IgD-negative memory B cell (primary cell): ENCODE results near the gene PPP1R7. TPM values are rescaled to one million over a fixed set of nuclear protein-coding genes. Genes with fewer than 3 reads are reported as not detected.

Source experiments
- H3K27ac Mint-ChIP-seq, 3 donors: one replicate each; pipeline ENCODE4 v1.8.0; 2020 to 2022; ENCODE audit warnings: mild to moderate bottlenecking in 3 of 3, mixed read lengths in 3 of 3, moderate library complexity in 1 of 3
- H3K27me3 Mint-ChIP-seq: one replicate; pipeline ENCODE4 v1.8.0; 2021; ENCODE audit warnings: mixed read lengths
- H3K36me3 Mint-ChIP-seq: one replicate; pipeline ENCODE4 v1.8.0; 2020; ENCODE audit warnings: mild to moderate bottlenecking, mixed read lengths
- H3K4me1 Mint-ChIP-seq, 3 donors: one replicate each; pipeline ENCODE4 v1.8.0; 2020 to 2022; ENCODE audit warnings: mixed read lengths in 3 of 3, mild to moderate bottlenecking in 1 of 3
- H3K4me3 Mint-ChIP-seq, 4 donors: one replicate each; pipeline ENCODE4 v1.8.0; 2020 to 2022; ENCODE audit warnings: mild to moderate bottlenecking in 4 of 4, mixed read lengths in 4 of 4, moderate library complexity in 3 of 4
- H3K9me3 Mint-ChIP-seq, 3 donors: one replicate each; pipeline ENCODE4 v1.8.0; 2020 to 2021; ENCODE audit warnings: mixed read lengths in 3 of 3, mild to moderate bottlenecking in 1 of 3
- polyA plus RNA-seq: library from polyadenylated mRNA; unstranded; fragments of 300-500 nt; fragmentation: Illumina TruSeq; gene quantifications from one replicate; pipeline ENCODE4 v1.2.3, GENCODE V29; 2021

PPP1R7 gene
- polyA plus RNA-seq, 1 donor from 2014 or later, result 94.7 TPM

DNA sequence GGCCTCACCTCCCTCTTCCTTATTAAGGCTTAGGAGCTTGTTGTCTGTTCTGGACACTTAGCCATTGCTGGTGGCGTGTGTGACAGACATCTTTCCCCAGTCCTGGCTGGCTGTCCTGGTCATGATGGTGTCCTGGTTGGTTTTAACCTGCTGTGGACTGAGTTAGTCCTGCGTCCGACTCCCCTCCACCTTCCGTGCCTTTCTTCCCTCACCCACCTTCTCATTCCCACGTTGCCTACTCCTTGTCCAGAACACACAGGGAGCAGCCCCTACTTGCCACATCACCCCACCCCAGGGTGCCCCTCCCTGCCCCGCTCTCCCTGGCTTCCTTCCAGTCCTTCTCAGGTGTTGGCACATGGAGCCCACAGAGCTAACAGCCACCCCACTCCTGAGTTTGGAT is 47.7 kb downstream of the PPP1R7 start:
- H3K9me3 Mint-ChIP-seq, result no peaks in the 10 kb centered on the region
- no peak overlapping the region for H3K27ac Mint-ChIP-seq
- no peaks in the 10 kb centered on the region for H3K36me3 Mint-ChIP-seq
- no peaks in the 10 kb centered on the region for H3K27me3 Mint-ChIP-seq
- H3K4me1 Mint-ChIP-seq, result no peaks in the 10 kb centered on the region
- H3K4me3 Mint-ChIP-seq, result no peak overlapping the region

DNA sequence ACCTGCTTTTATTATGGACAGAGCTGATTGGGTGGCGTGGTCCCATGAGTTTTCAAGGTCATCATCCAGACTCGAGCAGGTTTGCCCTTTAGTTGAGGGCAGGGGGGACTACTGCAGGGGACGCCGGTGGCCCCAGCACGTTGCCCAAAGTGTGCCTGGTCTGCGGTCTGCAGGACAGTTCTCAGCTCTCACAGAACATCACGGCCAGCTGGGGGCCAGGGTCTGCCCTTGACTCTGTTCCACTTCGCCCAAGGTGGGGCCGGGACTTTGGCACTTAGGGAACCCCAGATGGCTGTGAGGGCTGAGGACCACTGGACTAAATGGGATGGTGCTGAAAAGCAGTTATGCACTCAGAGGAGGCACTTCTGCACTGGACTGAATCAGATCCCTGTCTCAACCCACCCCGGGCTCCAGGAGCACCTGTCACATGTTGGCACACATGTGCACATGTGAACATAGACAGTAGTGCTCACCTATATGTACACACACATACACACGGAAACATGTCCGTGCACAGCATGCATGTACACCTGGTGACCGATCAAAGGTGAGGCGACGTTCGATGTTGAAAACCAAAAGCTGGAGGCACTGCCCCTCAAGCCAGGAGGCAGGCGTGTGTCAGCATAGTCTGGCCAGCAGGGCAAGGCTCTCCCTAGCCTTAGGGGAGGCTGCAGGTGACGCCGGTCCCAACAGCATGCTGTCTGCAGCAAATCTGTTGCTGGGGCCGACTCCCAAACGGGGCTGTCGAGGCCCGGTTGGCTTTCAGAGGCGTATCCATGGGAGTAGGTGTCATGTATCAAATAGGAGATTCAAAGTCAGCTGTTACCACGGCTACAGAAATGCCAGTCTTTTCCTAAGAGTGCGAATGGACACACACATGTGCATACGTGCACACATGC is 48.4 kb downstream of the PPP1R7 start:
- no peak overlapping the region for H3K4me3 Mint-ChIP-seq
- no peaks in the 10 kb centered on the region for H3K4me1 Mint-ChIP-seq
- H3K27me3 Mint-ChIP-seq, result no peaks in the 10 kb centered on the region
- no peak overlapping the region for H3K27ac Mint-ChIP-seq
- H3K9me3 Mint-ChIP-seq, result no peaks in the 10 kb centered on the region
- H3K36me3 Mint-ChIP-seq, result no peaks in the 10 kb centered on the region

DNA sequence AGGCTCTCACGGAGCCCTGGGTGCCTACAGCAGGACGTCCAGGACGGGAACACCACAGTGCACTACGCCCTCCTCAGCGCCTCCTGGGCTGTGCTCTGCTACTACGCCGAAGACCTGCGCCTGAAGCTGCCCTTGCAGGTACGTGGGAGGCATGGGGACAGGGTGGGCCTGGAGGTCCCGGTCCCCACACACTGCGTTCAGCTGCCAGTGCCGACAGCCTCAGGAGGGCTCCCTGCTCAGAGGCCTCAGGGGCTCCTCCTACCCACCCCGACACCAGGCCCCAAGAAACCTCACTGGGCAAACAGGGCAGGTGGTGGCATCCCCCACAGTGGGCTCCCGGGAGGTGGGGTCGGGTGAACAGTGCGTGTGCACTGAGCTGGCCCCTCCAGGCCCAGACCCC is 49.0 kb downstream of the PPP1R7 start:
- Mint-ChIP-seq H3K27ac (no peak overlapping the region), H3K36me3 (no peaks in the 10 kb centered on the region), H3K4me1 (no peaks in the 10 kb centered on the region), H3K4me3 (no peak overlapping the region), H3K9me3 (no peaks in the 10 kb centered on the region), H3K27me3 (no peaks in the 10 kb centered on the region)

DNA sequence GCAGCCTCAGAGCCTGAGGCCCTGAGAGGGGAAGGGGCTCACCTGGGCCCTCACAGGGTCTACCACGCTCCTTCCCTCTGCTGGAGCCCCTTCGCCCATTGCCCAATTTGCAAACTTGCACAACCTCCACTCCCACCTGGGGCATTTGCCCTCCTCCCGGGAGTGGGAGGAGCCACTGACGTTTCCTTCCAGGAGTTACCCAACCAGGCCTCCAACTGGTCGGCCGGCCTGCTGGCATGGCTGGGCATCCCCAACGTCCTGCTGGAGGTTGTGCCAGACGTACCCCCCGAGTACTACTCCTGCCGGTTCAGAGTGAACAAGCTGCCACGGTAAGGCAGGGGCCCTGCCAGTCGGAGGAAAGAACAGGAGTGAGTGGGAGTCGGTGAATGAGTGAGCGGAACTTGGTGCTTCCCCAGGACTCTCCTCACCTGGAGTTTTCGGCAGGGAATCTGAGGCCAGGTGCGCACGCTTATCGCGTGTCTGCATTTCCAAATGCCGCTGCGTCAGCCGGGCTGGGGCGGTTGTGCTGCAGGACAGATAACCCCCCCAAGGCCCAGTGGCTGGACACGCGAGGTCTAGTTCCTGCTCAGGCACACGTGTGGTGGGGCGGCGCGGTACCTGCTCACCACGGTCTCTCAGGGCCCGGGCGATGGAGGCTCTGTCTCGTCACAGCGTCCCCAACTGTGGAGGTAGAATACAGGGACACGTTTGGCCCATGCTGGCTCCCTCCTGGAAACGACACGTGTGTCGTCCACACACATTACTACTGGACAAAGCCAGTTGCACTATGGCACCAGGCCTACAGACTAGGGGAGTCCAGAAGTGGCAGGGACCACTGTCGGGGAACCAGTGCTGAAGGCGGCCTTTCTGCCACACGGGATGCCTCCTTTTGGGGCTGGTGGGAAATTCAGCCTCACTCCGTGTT is 49.9 kb downstream of the PPP1R7 start:
- Mint-ChIP-seq H3K4me1 (no peaks in the 10 kb centered on the region), H3K4me3 (no peak overlapping the region), H3K27me3 (no peaks in the 10 kb centered on the region), H3K36me3 (no peaks in the 10 kb centered on the region), H3K9me3 (no peaks in the 10 kb centered on the region), H3K27ac (no peak overlapping the region)

DNA sequence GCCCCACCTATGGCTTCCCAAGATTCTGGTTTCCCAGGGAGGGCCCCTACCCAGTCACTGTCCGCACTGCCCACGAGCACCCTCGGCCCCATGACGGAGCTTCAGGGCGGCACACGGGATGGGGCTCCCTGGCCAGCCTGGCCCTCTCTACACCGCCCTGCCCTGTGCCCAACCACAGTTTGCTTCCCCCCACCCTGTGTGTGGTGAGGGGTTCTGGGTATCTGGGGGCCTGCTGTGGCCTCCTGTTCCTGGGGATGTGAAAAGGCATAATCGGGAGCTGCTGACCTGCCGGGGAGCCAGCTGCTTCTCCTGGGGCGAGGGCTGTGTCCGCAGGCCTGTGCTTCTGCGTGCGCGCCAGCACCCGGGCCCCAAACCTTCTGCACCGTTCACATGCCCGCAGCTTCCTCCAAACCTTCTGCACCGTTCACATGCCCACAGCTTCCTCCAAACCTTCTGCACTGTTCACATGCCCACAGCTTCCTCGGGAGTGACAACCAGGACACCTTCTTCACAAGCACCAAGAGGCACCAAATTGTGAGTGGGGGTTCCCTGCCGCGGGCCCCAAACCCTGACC is 50.6 kb downstream of the PPP1R7 start:
- no peaks in the 10 kb centered on the region for H3K27me3 Mint-ChIP-seq
- no peaks in the 10 kb centered on the region for H3K36me3 Mint-ChIP-seq
- H3K4me3 Mint-ChIP-seq, result no peak overlapping the region
- H3K27ac Mint-ChIP-seq, result no peak overlapping the region
- H3K4me1 Mint-ChIP-seq, result no peaks in the 10 kb centered on the region
- H3K9me3 Mint-ChIP-seq, result no peaks in the 10 kb centered on the region

DNA sequence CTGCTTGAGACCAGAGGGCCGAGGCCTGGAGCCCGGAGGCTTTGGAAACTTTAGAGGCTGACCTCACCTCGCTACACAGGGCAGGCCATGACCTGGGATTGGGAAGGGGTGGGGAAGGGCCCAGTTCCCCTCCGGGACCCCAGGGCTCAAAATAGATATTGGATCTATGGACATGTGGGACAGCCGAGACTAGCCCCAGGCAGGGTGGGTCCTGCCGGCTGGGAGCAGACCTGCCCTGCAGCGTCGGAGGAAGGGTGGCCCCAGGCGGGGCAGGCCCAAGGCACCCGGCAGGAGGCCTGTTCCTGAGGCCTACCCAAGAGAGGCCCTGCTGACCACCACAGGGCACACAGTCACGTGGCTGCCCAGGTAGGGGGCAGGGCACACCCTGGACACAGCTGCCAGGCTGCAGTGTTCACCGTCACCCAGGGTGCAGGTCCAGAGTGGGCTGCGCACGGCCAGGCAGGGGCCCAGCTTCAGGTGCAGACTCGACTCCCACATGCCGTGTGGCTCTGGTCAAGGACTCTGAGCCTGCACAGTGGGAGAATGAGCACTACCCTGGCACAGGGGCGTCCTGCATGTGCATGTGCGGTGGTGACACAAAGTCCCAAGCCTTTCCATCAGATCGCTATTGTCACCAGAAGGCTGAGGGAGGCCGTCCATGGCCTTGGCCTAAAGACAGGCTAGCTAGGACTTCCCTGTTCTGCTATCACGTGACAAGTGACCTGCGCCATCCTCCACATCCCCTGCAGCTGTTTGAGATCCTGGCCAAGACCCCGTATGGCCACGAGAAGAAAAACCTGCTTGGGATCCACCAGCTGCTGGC is 51.4 kb downstream of the PPP1R7 start:
- H3K4me1 Mint-ChIP-seq, result no peaks in the 10 kb centered on the region
- no peaks in the 10 kb centered on the region for H3K9me3 Mint-ChIP-seq
- H3K27me3 Mint-ChIP-seq, result no peaks in the 10 kb centered on the region
- H3K36me3 Mint-ChIP-seq, result no peaks in the 10 kb centered on the region
- no peak overlapping the region for H3K27ac Mint-ChIP-seq
- H3K4me3 Mint-ChIP-seq, result no peak overlapping the region

DNA sequence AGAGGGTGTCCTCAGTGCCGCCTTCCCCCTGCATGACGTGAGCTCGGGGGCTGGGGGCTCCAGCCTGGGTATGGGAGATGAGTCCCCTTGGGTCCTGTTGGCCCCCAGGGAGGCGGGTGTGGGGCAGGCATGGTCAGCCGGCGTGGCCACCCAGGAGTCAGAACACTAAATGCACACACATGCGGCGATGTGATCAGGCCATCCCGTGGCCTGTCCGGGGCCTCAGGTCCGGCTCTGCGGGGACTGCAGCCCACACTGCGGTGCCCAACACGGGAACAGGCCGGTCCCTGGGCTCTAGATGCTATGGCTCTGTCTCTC is 52.0 kb downstream of the PPP1R7 start:
- Mint-ChIP-seq H3K4me1 (no peaks in the 10 kb centered on the region), H3K9me3 (no peaks in the 10 kb centered on the region), H3K27me3 (no peaks in the 10 kb centered on the region), H3K27ac (no peak overlapping the region), H3K36me3 (no peaks in the 10 kb centered on the region), H3K4me3 (no peak overlapping the region)

DNA sequence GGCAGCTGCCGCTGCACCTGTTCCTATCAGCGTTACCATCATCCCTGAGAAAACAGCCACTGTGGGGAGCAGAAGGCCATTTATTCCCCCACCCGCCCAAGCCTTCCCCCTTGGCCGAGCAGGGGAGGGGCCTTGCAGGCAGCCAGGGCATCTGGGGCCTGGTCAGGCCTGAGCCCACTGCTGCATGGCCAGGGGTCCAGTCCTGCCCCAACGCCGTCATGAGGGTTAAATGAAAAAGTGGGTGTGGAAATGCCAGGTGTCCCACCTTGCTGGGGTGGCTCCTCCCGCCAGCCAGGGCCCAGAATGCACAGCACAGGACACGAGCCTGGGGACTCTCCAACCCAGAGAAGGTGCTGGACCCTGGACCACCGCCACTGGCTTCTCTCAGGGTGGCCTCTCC is 52.4 kb downstream of the PPP1R7 start:
- Mint-ChIP-seq H3K4me1 (no peaks in the 10 kb centered on the region), H3K4me3 (no peak overlapping the region), H3K27ac (no peak overlapping the region)

DNA sequence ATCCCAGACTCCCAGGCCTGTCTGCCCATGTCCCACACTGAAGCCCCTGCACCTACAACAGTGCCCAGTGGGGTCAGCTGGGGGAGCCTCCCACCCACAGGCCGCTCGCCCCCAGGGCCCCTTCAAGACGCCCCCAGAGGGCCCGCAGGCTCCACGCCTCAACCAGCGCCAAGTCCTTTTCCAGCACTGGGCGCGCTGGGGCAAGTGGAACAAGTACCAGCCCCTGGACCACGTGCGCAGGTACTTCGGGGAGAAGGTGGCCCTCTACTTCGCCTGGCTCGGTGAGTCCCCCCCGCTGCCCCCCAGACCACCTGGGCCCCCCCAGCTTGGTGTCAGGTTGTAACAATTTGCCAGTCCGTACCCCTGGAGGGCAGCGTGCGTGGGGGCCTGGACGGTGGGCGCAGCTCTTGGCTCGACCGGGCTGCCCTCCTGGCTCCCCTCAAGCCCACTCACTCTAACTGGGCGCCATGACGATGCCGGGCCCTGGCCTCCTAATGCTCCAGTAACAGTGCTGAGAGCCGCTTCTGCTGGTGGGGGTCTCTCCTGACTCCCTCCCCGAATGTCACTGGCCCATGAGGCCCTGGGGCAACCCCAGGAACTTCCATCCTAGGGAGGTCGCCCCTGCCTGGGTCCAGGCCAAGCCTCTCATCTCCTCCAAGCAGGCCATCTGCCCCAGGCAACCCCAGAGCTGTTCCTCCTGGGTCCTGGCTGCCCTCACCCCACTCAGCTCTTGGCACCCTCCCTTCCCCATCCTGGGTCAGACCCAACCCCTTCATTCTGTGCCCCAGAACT is 53.1 kb downstream of the PPP1R7 start:
- no peaks in the 10 kb centered on the region for H3K4me1 Mint-ChIP-seq
- no peak overlapping the region for H3K27ac Mint-ChIP-seq
- H3K27me3 Mint-ChIP-seq, result no peaks in the 10 kb centered on the region
- no peaks in the 10 kb centered on the region for H3K36me3 Mint-ChIP-seq
- no peaks in the 10 kb centered on the region for H3K9me3 Mint-ChIP-seq
- no peak overlapping the region for H3K4me3 Mint-ChIP-seq

More for the DNA sequence above, 52.4 kb downstream of the PPP1R7 start:
- Mint-ChIP-seq H3K36me3 (no peaks in the 10 kb centered on the region), H3K27me3 (no peaks in the 10 kb centered on the region), H3K9me3 (no peaks in the 10 kb centered on the region)

DNA sequence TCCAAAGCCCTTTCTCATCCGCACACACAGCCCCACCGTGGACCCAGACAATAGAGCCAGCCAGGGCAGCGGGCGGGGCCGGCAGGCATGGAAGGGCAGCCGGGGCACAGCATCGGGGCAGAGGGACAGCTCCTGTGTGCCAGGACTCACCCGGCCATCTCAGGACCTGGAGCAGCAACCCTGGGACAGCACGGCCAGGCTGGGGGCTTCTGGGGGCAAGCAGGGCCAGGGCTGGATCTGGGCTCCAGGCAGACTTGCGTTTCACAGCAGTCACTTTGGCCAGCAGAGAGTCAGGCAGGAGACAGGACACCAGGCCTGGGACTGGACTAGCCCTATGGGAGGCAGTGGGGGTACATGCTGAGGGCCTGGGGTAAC is 53.7 kb downstream of the PPP1R7 start:
- peak overlapping the region in 1 of 4 donors; percentile 47 for H3K4me3 Mint-ChIP-seq
- no peaks in the 10 kb centered on the region for H3K9me3 Mint-ChIP-seq
- H3K27me3 Mint-ChIP-seq, result no peaks in the 10 kb centered on the region
- no peak overlapping the region for H3K27ac Mint-ChIP-seq
- H3K36me3 Mint-ChIP-seq, result no peaks in the 10 kb centered on the region
- no peaks in the 10 kb centered on the region for H3K4me1 Mint-ChIP-seq

DNA sequence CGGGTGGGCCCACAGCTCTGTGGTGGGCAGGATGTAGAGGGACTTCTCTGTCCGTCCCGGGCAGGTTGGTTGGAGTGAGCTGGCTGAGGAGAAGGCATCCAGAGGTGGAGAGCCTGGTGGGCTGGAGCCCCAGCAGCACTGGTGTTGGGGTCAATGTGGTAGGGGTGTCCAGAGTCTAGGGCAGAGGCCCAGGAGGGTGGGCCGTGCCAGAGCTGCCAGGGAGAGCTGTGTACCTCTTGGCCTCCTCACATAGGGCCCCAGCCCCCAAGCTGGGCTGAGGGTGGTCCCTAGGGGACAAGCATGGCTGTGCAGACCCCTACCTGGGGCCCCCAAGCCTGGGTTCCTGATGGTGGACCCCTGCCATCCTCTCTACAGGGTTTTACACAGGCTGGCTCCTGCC is 54.2 kb downstream of the PPP1R7 start:
- H3K4me3 Mint-ChIP-seq, result peak overlapping the region in 1 of 4 donors; percentile 8
- no peaks in the 10 kb centered on the region for H3K36me3 Mint-ChIP-seq
- H3K27me3 Mint-ChIP-seq, result no peaks in the 10 kb centered on the region
- no peaks in the 10 kb centered on the region for H3K9me3 Mint-ChIP-seq
- no peak overlapping the region for H3K27ac Mint-ChIP-seq
- H3K4me1 Mint-ChIP-seq, result no peaks in the 10 kb centered on the region

DNA sequence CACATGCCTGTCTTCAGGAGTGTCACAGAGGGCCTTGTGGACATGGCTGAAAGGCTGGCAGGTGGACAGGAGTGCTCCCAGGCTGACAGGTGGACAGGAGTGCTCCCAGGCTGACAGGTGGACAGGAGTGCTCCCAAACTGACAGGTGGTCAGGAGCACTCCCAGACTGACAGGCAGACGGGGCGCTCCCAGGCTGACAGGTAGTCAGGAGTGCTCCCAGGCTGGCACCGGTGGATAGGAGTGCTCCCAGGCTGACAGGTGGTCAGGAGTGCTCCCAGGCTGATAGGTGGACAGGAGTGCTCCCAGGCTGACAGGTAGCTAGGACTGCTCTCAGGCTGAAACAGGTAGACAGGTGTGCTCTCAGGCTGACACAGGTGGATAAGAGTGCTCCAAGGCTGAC is 54.8 kb downstream of the PPP1R7 start:
- no peaks in the 10 kb centered on the region for H3K4me1 Mint-ChIP-seq
- no peak overlapping the region for H3K27ac Mint-ChIP-seq
- H3K27me3 Mint-ChIP-seq, result no peaks in the 10 kb centered on the region
- H3K4me3 Mint-ChIP-seq, result no peak overlapping the region
- no peaks in the 10 kb centered on the region for H3K36me3 Mint-ChIP-seq
- no peaks in the 10 kb centered on the region for H3K9me3 Mint-ChIP-seq

DNA sequence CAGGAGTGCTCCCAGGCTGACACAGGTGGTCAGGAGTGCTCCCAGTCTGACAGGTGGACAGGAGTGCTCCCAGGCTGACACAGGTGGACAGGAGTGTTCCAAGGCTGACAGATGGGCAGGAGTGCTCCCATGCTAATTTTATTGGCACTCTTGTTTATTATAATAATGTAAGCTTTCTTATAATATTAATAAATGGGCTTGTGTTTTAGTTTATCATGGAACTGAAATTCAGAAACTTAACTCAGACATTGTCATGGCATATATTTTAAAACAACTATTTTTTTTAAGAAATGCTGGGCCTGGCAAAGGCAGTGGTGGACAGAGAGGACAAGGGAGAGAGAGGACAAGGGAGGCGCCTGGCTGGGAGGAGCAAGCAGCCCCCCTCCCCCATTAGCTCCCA is 56.9 kb downstream of the PPP1R7 start:
- no peaks in the 10 kb centered on the region for H3K36me3 Mint-ChIP-seq
- no peaks in the 10 kb centered on the region for H3K4me1 Mint-ChIP-seq
- no peaks in the 10 kb centered on the region for H3K27me3 Mint-ChIP-seq

DNA sequence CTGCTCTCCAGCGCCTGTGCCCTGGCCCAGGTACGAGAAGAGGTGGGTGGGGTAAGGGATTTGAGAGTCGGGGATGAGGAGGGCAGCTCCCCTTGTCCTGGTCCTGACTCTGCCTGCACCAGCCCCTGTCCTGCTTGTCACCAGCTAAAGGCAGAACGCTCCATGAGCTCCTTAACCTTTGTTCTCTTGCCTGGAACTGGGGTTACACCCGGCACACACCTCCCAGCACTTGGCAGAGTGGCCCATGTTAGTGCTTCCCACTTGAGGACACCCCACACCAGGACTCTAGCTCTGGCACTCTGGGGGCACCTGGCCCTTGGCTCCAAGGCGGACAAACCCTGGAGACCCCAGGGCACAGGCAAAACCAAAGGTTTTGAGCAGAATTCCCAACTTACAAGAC is 57.4 kb downstream of the PPP1R7 start:
- H3K4me1 Mint-ChIP-seq, result no peaks in the 10 kb centered on the region
- H3K27me3 Mint-ChIP-seq, result no peaks in the 10 kb centered on the region
- no peak overlapping the region for H3K4me3 Mint-ChIP-seq
- no peaks in the 10 kb centered on the region for H3K36me3 Mint-ChIP-seq
- H3K9me3 Mint-ChIP-seq, result no peaks in the 10 kb centered on the region
- H3K27ac Mint-ChIP-seq, result no peak overlapping the region

More for the DNA sequence above, 56.9 kb downstream of the PPP1R7 start:
- Mint-ChIP-seq H3K27ac (no peak overlapping the region), H3K9me3 (no peaks in the 10 kb centered on the region), H3K4me3 (no peak overlapping the region)
